Tongue (tissue), 2 donors: Measurements from ENCODE around the gene SPAG17. TPM values are rescaled to one million over a fixed set of nuclear protein-coding genes. Genes with fewer than 3 reads are reported as not detected.

Source experiments
- DNase-seq: peaks from one replicate; pipeline ENCODE4 v3.0.0-alpha.2; 2015
- total RNA-seq: library from RNA; depleted of rRNA; stranded (reverse); fragments of >200 nt; gene quantifications from one replicate; pipeline ENCODE4 v1.2.3, GENCODE V29; 2014

SPAG17 gene
- total RNA-seq, 1 donor from 2014 or later = 1.1 TPM

DNA sequence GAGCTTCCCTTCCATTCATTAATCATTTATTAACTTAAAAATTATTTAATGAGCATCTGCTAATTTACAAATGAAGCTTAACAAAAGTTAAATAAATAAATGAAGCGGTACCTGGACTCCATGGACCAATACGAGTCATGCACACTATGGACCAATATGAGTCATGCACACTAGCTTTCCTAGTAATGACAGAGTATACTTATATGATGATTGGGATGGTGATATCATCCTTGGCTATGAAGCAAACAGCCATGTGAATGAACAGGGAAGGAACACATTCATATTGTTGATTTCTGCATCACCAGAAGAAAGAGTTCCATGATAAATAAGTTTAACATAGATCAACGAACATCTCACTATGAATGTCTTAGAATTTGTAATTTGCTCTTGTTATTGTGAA, 109.9 kb downstream of the SPAG17 start:
- DNase-seq = peak; percentile 18

- peak; percentile 91 for DNase-seq
These were observed 111.2 kb downstream of the SPAG17 start for GRCh38 chr1:118073648-118074435.

DNA sequence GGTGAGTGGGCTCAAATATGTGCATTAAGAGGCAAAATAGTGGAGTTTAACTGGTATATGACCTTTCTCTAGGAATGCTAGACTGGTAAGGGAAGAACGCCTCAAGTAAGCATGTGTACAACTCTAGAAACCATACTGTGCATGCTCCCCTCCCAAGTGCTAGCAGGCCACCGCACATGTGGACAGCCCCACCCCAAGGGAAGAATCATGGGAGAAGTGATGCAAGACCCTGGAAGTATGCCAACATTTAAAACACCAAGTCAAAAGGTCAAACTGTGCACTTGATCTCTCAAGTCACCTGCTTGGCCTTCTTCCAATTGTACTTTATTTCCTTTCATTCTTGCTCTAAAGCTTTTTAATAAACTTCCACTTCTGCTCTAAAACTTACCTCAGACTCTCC, 135.0 kb downstream of the SPAG17 start:
- DNase-seq = no peak

GRCh38 chr1:118047650-118048224, 137.3 kb downstream of the SPAG17 start:
- no peak for DNase-seq

- no peak for DNase-seq
These were observed 137.9 kb downstream of the SPAG17 start for GRCh38 chr1:118047006-118047649.

DNA sequence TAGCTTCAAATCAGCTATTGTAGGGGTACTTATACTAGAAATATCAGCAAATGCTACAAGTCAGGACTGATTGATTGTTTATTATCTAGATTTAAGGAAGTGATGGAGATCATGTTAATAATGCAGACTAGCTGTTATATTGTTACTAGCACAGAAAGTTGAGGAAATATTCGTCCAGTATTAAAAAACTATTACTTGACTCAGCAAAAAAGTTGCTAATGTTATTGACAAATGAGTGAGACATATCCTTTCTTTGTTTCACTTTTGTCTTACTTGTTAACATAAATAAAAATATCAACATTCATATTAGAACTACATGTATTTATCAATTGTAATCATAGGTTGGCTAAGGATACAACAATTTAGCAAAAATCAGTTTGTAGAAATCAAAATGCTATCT, 141.4 kb downstream of the SPAG17 start:
- no peak for DNase-seq

DNA sequence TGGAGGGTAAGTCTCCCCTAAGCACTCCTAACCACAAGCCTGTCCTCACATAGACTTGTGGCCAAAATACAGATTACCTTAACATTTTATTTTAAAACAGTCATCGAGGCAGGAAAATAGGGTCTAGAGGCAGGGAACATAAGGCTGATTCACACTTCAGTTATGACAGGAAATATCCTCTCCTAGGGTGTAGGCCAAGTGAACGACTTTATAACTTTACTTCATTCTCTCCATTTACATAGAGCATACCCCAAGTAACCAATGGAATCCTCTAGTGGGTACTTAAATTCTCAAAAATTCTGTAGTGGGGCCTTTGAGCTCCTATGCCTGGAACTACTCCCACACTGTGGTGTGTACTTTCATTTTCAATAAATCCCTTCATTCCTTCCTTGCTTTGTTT, 142.5 kb downstream of the SPAG17 start:
- DNase-seq = no peak

DNA sequence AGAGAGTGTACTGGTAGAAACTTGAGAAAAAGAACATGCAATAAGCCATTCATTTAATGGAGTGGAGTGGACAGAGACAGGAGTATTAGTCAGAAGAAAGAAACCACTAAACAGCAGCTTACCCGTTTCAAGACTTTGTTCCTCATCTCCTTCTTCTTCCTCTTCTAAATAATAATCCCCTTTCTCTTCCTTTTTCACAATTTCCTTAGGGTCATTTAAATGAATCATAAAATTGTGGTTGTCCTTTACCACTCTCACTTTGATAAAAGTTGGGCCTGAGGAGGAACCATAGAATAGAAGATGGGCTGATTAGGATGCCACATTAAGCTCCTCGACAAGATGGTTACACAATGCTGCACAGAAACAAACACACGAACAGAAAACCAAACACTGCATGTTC, 145.9 kb downstream of the SPAG17 start:
- no peak for DNase-seq

GRCh38 chr1:118032883-118033282, 152.1 kb downstream of the SPAG17 start:
- DNase-seq = no peak

- DNase-seq = no peak
These were observed 156.8 kb downstream of the SPAG17 start for GRCh38 chr1:118028267-118028666.

- DNase-seq = no peak
These were observed 161.8 kb downstream of the SPAG17 start for GRCh38 chr1:118023199-118023598.

DNA sequence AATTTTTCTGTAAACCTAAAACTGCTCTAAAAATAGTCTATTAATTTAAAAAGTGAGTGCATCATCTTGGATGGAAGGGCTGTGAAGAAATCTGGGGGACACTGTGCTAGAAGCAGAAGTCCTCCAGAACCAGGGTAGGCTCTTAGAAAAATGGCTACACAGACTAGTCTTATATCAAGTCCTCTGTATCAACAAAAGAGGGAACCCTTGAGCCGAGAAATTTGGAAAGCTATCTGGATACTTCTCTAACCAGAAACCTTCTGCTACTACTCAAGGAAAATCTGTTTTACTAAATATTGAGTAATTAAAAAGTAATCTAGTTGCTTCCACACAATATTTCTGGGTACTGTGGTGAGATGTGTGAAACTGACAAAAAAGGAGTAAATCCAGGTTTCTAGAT, 163.4 kb downstream of the SPAG17 start:
- DNase-seq = no peak

- DNase-seq = no peak
These were observed 167.0 kb downstream of the SPAG17 start for GRCh38 chr1:118018060-118018459.

- DNase-seq = no peak
These were observed 171.1 kb downstream of the SPAG17 start for GRCh38 chr1:118013938-118014337.

DNA sequence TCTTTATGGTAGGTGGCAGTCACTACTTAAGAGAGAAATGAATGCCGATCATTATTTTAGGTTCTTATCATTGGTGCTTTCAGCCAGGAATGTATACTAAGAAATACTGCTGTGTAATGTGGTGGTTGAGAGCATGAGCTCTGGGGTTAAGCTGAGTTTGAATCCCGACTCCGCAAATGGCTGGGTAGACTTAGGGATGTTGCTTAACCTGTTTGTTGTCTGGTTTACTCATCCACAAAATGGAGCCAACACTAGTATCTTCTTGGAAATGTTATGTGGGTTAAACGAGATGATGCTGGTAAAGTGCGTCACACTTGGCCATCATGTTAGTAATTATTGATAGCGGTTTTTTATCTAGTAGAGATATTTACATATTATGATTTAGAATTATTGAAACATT, 171.7 kb downstream of the SPAG17 start:
- DNase-seq = no peak

GRCh38 chr1:118012515-118013124, 172.4 kb downstream of the SPAG17 start:
- DNase-seq = no peak

DNA sequence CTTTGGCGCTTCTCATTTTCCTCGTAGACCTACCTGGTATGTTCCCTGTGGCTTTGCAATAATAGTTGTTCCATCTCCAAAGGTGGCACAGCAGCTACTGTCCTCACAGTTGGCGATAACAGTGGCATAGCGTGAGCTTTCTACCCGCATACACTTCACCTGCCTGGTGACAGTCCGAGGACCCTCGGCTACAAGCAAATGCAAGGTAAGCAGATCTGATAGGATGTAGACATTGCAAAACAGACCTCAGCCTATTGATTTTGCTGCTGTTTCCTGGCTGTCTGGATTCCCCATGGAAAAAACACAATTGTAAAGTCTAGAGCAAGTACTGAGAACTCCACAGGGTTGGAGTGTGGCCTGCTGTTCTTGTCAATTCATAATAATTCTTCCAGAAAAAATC, 177.0 kb downstream of the SPAG17 start:
- DNase-seq = no peak

DNA sequence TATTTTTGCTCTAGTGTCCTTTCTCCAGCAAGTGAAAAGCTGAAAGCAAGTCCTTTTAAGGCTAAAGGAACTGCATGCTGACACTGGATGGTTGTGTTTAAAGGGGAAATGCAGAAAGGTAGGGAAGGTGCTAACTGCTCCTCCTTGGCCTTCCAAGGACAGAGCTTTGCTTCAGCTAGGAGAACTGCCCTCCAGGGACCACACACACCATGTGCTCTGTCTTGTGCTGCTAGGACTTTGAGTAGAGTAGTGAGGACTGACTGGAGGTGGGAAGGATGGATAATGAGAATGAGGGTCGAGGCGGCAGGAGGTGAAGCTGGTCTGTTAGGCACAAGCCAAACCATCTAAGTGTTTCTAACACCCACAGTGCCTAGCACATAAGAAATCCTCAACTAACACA, 177.6 kb downstream of the SPAG17 start:
- DNase-seq = no peak

GRCh38 chr1:118004312-118004711, 180.7 kb downstream of the SPAG17 start:
- DNase-seq = no peak

GRCh38 chr1:117985973-117986372, 199.1 kb downstream of the SPAG17 start:
- DNase-seq = no peak

DNA sequence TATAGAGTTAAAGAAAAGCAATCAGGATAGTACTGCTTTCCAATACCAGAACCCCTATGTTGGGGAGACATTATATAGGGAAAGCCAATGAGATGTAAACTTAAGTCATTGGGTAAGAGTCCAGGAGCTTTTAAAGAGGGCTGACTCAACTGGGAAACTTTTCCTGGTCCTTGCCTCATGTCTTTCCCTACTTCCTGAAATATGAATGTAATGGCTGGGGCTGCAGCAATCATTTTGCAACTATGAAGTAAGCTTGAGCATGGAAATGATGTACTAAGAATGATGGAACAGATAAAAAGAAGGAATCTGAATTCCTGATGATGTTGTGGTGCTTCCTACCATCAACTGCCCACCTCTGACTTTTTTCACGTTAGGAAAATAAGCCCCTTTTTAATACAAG, 199.8 kb downstream of the SPAG17 start:
- no peak for DNase-seq

DNA sequence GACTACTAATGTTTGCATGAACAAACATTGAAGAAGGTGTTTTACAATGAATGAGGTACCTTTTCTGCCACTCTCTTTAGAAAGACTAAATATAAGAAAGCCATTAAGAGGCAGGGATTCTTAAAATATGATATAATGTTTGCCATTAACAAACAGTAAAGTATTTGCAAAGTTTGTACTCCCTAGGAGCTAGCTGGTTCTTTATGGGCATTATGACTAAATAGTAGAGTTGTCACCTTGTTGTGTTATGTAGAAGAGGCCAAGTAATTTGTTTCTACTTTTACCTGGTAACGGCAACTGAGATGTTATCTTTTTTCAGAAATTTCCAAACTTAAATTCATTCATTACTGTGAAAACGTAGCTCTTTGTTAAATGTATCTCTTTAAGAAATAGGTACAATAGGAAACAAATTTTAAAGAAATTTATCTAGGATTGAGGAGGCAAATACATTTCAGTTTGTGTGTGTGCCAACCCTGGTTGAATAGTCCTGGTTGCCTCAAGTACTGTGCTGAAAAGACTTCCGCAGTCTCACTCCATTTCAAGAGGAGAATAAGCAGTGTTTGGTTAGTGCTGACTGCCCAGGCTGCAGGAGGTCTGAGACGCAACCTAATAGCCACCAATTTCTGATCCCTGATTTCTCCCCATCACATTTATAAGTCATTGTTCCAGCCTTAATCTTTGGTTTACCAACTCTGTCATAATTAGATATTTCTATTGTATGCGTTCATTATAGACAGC, 203.4 kb downstream of the SPAG17 start:
- no peak for DNase-seq

GRCh38 chr1:117976381-117976780, 208.6 kb downstream of the SPAG17 start:
- no peak for DNase-seq
